Measurements from ENCODE around the gene PEX12.
"Not testable (repeated sequence)": the region's sequence is repeated elsewhere in the genome, so short reads cannot be mapped to it uniquely, and the experiment has no call there.

PEX12 gene

GRCh38 chr17:35578197-35578928 is at the start of gene PEX12:
PEX12 (minus strand) TSS chr17:35578571; CDS start chr17:35578021, 550 bp downstream.
- in situ Hi-C loops (cut with HindIII; ENCODE audit: low sequenced_read_pairs), result no loop called here

- in situ Hi-C loops (cut with HindIII; ENCODE audit: low sequenced_read_pairs), result no loop called here
These were observed 49.0 kb upstream of the PEX12 start for GRCh38 chr17:35627417-35627816.

DNA sequence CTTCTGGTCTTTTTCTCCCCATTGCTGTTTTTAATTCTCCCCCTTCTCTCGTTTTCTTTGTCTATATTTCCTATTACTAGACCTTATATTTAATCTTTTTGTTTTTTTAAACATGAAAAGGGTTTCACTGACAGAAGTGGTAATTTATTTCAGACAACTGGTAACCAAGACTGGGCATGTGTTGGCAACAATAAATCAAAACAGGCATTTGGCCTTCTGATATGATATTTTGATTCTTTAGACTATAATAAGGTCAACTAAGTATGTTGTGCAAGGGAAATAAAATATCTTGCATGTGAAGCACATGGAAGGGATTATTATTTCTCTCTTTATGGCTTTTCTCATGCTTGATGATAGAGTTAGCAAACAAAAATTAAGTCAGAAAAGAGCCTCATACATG is 43.4 kb upstream of the PEX12 start:
- in situ Hi-C loops (cut with HindIII; ENCODE audit: low sequenced_read_pairs), result no loop called here

DNA sequence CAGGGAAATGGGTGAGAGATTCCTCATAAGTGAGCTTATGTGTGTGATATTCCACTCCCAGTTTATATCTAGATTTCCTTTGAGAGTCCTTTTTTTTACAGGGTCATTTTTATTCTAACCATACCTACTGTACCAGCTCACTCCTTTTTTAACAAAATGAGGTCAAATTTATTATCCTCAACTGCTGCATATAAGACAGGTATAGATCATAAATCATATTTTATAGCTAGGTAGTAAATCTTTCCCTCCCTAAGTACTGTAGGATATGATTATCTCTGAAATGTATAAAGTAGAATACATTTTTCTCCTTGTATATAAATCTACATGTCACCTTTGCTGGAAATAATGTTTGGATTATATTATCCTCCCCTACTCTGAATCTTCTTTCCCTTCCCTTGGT is 40.3 kb upstream of the PEX12 start:
- in situ Hi-C loops (cut with HindIII; ENCODE audit: low sequenced_read_pairs), result no loop called here

DNA sequence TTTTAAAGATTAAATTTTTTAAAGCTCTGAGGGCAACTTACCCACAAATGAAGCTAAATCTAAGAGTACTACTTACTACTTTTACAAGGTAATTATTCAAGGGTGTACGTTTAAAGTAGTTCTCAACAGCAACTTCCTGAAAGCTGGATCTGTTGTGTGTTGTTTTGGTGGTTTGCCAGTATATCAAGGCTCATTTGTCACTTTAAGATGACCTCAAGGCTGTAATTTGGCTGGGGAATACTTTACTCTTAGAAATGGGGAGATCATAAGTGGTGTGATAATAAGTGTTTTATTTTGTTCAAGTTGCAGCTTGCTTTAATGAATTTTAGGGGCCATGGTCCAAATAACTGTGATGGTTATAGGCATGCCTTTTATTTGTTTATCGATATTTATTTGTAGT is 39.1 kb upstream of the PEX12 start:
- in situ Hi-C loops (cut with HindIII; ENCODE audit: low sequenced_read_pairs), result no loop called here

DNA sequence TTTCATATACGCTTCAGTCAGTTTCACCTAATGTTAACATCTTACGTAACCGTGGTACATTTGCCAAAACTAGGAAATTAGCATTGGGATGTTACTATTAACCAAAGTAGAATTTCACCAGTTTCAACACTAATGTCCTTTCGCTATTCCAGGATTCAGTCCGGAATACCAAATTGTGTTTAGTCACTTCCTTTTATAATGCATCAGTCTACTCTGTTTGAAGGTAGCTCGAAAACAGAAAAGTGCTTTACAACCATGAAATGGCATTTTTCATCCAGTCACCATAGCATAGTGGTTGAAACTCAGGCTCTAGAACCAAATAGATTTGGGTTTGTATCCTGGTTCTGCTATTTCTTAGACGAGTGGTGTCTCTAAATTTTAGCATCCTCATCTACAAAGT is 38.2 kb upstream of the PEX12 start:
- in situ Hi-C loops (cut with HindIII; ENCODE audit: low sequenced_read_pairs), result no loop called here

- in situ Hi-C loops (cut with HindIII; ENCODE audit: low sequenced_read_pairs), result no loop called here
These were observed 36.4 kb upstream of the PEX12 start for GRCh38 chr17:35614810-35615209.

- in situ Hi-C loops (cut with HindIII; ENCODE audit: low sequenced_read_pairs), result no loop called here
These were observed 34.7 kb upstream of the PEX12 start for GRCh38 chr17:35612924-35613521.

GRCh38 chr17:35610746-35611145 is 32.4 kb upstream of the PEX12 start:
- in situ Hi-C loops (cut with HindIII; ENCODE audit: low sequenced_read_pairs), result not testable (repeated sequence)

DNA sequence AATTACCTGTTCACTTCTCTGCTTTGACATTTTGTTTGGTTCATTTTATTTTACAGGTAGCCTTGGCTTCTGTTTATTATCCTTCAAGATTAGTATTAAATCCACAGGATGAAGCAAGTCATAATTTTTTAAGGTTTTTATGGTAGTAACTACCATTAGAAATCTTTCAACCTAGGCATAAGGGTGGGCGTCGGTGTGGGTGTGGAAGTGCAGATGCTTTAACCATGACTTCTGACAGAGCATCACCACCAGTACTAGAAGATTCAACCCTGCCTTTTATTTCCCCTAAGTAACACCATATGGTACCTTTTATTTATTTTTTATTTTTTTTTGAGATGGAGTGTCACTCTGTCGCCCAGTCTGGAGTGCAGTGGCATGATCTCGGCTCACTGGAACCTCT is 31.5 kb upstream of the PEX12 start:
- in situ Hi-C loops (cut with HindIII; ENCODE audit: low sequenced_read_pairs), result loop anchor here (5.0 kb wide), 2 partner anchors 32 to 122 kb away; partner anchors contain the start of gene RASL10B

GRCh38 chr17:35607239-35607847 is 29.0 kb upstream of the PEX12 start:
- in situ Hi-C loops (cut with HindIII; ENCODE audit: low sequenced_read_pairs), result loop anchor here (5.0 kb wide), 2 partner anchors 35 to 125 kb away; partner anchors contain the start of gene RASL10B

DNA sequence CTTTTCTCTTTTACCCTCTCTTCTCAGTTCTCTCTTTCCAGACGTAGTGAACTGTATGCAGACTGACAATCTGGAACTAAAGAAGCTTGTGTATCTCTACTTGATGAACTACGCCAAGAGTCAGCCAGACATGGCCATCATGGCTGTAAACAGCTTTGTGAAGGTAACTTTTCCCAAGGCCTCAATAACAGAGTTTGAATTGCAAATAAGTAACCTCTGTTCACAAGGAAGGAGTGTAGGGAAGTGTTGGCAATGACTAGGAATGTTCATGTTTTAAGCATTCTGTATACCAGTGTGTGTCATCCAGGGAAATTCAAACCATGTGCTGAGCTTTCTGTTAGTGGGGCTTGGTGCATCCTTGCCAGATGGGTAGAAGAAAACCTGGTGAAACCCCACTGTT is 27.3 kb upstream of the PEX12 start:
- in situ Hi-C loops (cut with HindIII; ENCODE audit: low sequenced_read_pairs), result loop anchor here (5.0 kb wide), 2 partner anchors 37 to 127 kb away; partner anchors contain the start of gene RASL10B

GRCh38 chr17:35603674-35604073 is 25.3 kb upstream of the PEX12 start:
- in situ Hi-C loops (cut with HindIII; ENCODE audit: low sequenced_read_pairs), result no loop called here

DNA sequence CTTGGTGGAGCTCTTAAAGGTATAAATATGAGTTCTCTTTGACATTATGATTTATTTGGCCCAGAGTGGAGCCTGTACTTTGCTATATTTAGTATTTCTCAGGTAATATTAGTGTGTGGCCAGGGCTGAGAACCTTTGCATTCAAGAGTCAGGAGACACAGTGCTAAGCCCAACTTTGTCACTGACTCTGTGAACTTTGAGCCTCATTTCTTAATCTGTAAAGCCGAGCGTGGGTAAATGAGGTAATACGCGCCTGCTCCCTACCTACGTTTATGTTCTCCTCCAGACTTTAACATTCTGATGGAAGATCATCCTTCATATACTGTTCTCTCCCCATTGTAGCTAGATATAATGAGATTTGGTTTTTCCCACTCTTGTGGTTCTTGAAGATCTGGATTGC is 19.2 kb upstream of the PEX12 start:
- in situ Hi-C loops (cut with HindIII; ENCODE audit: low sequenced_read_pairs), result no loop called here

DNA sequence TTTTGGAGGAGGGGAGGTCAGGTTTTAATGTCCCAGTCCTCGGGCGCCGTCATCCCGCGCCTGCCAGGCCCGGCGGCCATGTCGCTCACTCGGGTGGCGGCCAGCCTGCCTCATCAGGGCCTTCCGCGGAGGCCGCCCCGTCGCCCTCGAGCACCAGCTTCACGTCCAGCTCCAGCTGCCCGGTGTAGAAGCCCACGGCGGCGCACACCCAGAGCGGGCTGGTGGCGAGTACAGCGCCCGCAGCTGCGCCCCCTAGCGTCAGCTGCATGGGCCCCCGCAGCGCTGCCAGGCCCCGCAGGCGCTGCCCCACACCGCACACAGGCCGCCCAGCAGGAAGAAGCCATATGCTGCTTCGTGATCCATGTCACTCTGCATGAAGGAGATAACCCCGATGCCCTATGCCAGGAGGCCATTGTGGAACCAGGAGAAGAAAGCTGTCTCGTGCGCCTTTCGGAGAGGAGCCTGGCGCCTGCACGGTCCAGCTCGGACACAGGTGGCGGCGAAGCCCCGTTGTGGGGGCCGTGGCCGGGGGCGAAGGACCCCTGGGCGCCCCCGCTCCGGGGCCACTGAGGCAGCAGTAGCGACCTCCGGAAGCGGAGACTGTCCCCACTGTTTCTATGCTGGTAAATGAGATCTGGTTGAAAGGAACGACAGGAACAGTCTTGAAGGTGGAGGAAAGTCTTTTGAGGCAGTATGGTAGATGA is 18.3 kb upstream of the PEX12 start:
- in situ Hi-C loops (cut with HindIII; ENCODE audit: low sequenced_read_pairs), result no loop called here

- in situ Hi-C loops (cut with HindIII; ENCODE audit: low sequenced_read_pairs), result no loop called here
These were observed 17.7 kb upstream of the PEX12 start for GRCh38 chr17:35596072-35596471.

- in situ Hi-C loops (cut with HindIII; ENCODE audit: low sequenced_read_pairs), result no loop called here
These were observed 10.0 kb upstream of the PEX12 start for GRCh38 chr17:35588196-35588920.

DNA sequence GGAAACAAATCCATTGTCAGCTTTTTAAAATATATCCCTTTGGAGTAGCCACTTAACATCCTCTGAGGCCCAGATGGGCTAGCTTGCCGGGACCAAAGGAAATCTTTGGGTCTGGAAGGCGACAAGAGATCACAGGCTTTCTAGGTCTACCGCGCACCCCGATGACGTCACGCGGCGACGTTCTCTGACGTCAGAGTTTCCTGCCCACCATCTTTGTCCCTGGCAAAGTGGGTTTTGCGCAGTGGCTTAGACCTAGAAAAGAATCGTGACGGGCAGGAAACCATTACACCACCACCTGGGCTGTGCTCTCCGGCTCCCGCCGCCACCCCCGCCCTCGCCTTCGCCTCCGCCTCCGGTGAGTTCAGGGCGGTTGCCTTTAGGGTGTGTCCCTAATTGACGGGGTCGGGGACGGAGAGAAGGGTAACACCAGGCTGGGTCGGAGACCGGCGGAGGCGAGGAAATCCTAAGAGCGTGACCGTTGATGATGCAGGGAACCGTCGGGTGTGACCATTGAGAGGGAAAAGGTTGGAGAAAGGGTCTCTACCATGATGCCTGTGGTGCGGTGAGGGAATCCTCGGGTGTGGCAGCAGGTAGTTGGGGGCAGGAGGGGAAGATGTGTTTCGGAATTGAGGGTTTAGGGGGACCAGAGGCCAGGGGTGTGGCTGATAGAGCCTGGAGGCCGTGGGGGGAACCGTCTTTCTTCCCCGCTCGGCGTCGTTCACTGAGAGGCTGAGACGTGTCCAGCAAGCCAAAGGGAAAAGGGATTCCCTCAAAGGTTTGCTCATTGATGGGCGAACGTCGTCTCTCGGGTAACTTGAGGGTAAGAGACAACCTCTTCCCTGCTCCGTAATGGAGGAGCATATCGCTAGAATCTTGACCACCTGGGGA is 8.9 kb upstream of the PEX12 start, which contains the start of gene AP2B1:
Gene AP2B1 (plus strand): TSS at position 249 of the 888 bp plus-strand sequence. CDS start 6,709 bp downstream, outside the sequence.
- in situ Hi-C loops (cut with HindIII; ENCODE audit: low sequenced_read_pairs), result no loop called here

DNA sequence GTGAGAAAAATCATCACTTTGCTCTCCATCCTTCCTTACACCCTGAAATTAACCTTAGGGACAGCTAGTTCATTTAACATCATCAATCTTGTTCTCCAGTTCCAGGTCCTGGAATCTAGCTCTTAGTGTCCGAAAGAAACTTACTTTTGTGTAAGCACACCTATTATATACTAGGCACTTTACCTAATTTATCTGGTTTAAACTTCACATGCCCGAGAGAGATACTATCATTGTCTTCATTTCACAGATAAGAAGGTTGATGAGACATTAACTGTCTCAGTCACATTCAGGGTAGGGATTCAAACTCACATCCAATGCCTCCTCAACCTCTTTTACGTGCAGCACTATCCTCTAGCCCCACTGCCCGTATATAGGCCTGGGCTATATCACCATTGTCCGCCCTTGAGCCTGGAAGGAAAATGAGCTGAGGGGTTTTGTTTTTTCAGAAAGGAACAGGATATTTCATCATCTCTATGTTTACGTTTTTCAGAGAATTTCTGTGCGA is 8.2 kb upstream of the PEX12 start:
- in situ Hi-C loops (cut with HindIII; ENCODE audit: low sequenced_read_pairs), result no loop called here

All from endothelial cell of hepatic sinusoid (primary cell).